COLO829 (cell line): Measurements from ENCODE around the gene ORC5.
"Not testable (repeated sequence)": the region's sequence is repeated elsewhere in the genome, so short reads cannot be mapped to it uniquely, and the experiment has no call there.

Source experiments
- DNase-seq: peaks from one replicate; pipeline ENCODE4 v3.0.0; 2012; ENCODE audit warnings: low spot score

ORC5 gene

GRCh38 chr7:104207731-104208420 lies at the start of gene ORC5:
ORC5 (minus strand) TSS chr7:104208013; CDS start chr7:104207904, 109 bp downstream.
- peak; percentile 94 for DNase-seq

GRCh38 chr7:104255616-104256015 lies 47.8 kb upstream of the ORC5 start:
- no peak for DNase-seq

DNA sequence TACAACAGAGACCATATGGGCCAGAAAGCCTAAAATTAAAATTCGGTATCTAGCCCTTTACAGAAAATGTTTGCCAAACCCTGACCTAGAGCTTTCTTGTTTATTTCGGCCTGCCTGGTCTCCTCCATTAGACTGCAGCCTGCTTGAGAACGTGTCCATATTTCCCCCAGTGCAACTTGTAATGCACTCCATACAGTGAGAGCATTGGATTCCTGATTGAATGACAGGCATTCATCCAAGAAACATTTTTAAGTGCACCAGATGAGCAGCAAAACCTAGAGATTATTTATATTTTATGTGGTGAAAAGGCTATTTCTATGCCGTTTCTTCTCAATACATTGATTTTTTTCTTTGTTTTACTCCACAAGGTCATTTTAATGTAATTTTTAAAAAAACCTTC lies 47.4 kb upstream of the ORC5 start:
- no peak for DNase-seq

DNA sequence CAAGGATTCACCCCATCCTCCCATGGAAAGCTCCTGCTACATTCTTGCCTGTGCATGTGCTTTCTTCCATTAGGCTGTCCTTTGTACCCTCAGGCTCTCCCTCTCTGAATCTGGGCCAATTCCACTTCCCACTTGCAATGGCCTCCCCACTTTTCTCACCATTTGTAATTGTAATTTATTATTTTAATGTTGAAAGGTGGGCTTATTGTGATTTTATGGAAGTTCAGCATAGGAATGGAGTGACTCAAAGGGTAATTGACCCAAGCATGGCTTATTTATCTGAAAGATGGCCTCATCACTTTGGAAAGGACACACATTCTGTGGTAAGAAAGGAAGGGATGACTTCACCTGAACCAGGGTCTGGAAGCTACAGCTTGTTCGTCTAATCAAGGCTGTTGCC lies 46.9 kb upstream of the ORC5 start:
- DNase-seq, result no peak

GRCh38 chr7:104252409-104253134 lies 44.8 kb upstream of the ORC5 start:
- no peak for DNase-seq

GRCh38 chr7:104242638-104243037 lies 34.8 kb upstream of the ORC5 start:
- no peak for DNase-seq

DNA sequence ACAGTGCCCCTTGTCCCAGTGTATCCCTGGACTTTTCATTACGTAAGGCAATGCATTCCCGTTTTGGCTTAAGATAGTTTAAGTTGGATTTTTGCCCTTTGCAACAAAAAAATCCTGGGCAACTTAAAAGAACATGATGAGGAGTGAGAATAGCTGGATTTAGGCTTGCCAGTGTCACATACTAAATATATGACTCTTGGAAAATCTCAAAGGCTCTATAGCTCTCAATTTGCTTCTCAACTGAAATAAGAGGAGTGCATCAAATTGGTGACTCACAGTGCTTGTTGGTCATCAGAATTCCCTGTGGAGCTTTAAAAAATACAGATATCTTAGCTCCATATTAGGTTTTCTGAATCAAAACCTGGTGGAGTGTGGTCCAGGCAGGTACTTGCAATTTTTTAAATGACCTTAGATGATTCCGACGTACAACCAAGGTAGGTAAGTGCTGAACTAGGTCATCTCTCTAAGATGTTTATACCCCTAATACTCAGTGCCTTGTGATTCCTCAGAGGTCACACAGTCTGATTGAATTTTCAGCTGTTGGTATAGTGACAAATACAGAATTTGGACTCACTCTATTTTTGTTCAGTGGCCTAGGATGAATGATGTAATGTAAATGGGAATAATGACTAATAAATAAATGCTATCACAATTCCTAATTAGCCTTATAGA lies 33.9 kb upstream of the ORC5 start:
- DNase-seq, result no peak

- DNase-seq, result no peak
These were observed 33.3 kb upstream of the ORC5 start for GRCh38 chr7:104241135-104241534.

DNA sequence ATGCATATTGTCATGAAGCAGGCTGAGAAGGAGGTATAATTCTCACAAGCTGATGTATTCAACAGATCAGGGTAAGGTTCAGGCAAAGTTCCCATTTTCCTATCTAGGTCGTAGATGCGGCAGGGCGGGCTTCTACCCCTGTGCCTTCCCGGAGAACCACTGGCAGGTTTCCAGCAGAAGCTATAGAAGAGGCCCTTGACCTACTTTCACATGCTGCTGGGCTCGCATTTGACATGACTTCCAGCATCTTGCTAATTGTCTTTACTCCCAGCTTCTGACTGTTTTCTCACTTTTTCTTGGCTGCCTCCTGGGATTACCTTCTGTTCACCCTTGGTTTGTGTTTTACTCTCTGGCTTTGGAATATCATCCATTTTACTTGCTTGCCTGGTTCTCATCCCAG lies 32.6 kb upstream of the ORC5 start:
- DNase-seq, result no peak

DNA sequence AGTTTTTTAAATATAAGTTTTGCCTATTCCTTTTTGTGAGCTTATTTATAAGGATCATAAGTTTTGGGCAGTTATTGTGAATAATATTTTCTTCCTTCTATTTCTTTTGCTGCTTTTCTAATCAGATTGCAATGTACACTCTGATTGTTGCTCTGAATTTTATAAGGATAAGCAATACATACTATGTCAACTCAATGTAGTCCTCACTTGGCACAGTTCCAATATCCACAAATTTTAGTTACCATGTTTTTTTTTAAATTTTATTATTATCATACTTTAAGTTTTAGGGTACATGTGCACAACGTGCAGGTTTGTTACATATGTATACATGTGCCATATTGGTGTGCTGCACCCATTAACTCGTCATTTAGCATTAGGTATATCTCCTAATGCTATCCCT lies 27.2 kb upstream of the ORC5 start:
- not testable (repeated sequence) for DNase-seq

- peak; percentile 75 for DNase-seq
These were observed 23.5 kb upstream of the ORC5 start for GRCh38 chr7:104231054-104232046.

DNA sequence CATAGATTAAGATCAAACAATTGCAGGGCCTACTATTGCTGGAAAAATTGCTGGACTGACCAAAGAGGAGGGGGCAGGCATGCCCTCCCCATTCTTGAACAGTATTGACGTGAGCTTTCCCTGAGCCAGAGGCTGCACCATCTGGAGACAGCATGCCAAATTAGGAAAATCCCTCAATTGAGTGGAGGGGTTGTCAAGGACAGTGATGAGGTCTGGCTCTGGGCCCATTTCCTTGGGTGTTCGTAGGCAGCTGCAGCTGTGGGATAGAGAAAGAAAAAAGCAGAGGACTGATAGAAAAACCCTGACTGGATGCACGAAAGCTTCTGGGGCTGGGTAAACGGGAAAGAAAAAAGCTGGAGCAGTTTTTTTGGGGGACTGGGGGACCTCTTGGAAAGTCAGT lies 22.8 kb upstream of the ORC5 start:
- DNase-seq, result no peak

GRCh38 chr7:104228442-104228841 lies 20.6 kb upstream of the ORC5 start:
- no peak for DNase-seq

- DNase-seq, result no peak
These were observed 17.6 kb upstream of the ORC5 start for GRCh38 chr7:104225451-104225850.

- DNase-seq, result no peak
These were observed 9.8 kb upstream of the ORC5 start for GRCh38 chr7:104217620-104218019.

DNA sequence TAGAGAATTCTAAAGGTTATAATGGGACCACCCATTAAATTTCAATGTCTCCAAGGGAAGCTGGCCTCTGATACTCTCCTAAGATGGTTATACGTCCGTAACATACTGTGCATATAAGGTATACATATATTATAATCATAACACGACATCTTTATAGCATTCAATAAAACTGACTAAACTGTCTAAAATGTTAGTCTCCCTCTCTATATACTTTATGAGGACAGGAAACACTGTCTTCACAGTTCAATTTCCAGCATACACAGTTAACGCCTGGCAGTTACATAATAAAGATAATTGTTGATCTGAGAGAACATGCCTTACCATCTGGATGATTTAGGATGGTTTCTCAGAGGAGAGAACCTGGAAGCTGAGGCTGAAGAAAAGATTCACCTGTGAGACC lies 1.2 kb upstream of the ORC5 start:
- no peak for DNase-seq

DNA sequence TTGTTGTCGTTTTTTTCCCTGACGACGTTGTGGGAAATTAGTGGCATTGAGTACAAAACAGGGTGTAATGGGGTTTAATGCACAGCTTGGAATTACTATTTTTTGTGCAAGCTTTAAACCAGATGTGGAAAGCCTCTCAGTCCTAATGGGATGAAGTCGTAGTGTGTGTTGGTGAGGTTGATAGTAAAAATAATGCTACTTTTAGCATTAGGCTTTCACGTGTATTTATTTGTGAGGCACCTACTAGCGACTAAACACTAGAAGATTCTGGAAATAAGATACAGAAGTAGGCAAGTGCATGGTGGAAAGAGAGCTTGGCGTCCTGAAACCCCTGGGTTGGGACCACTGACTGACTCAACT lies 588 bp upstream of the ORC5 start:
- DNase-seq, result no peak

DNA sequence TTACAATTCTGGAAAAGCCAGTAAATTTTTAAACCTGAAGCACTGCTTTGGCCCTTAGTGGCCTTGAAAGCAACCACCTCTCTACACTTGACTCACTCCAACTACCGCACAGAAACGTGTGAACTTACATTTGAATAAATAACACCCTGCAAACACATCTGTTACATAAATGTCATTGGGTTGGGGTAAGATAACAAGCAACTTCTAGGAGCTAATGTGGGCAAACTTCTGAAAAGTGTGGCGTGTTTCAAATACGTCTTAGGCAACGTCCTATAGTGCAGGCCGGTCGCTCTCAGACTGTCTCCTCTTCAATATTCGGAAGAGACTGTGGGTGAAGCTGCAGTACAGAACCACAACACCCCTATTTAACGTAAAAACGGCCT lies 474 bp downstream of the ORC5 start:
- no peak for DNase-seq

- DNase-seq, result no peak
These were observed 972 bp downstream of the ORC5 start for GRCh38 chr7:104206841-104207240.

GRCh38 chr7:104198673-104199278 lies 9.0 kb downstream of the ORC5 start:
- DNase-seq, result no peak

GRCh38 chr7:104196161-104196560 lies 11.7 kb downstream of the ORC5 start:
- DNase-seq, result no peak

GRCh38 chr7:104192434-104192833 lies 15.4 kb downstream of the ORC5 start:
- DNase-seq, result no peak
